Measurements from ENCODE around the gene LAPTM5. TPM values are rescaled to one million over a fixed set of nuclear protein-coding genes. Genes with fewer than 3 reads are reported as not detected.

Gene LAPTM5
- total and polyA plus RNA-seq, 2 of the 8 experiments (the other 6 are each of a cell fraction or from before 2014, with no cell fraction given), result 0.37 to 1.4 TPM

- H2BK12ac ChIP-seq (ENCODE audit: low read depth, low read length), result no peak overlapping the region
- H2AK5ac ChIP-seq (ENCODE audit: low read depth, low read length), result no peak overlapping the region
- H2AFZ ChIP-seq (ENCODE audit: low read length), result no peak overlapping the region
- TF ChIP-seq GTF2F1 (IDR thresholded peaks at IDR 0.05; ENCODE audit: borderline replicate concordance, low read depth, low read length) (no peak), EGR1 (IDR thresholded peaks at IDR 0.05; ENCODE audit: borderline replicate concordance, low read depth, low read length) (no peak), SP2 (IDR thresholded peaks at IDR 0.05; ENCODE audit: low read length) (no peak), ATF3 (IDR thresholded peaks at IDR 0.05; ENCODE audit: insufficient read depth, low read depth, low read length) (no peak), SUZ12 (IDR thresholded peaks at IDR 0.05; ENCODE audit: low read length) (no peak), YY1 (IDR thresholded peaks at IDR 0.05; ENCODE audit: low read depth, low read length) (no peak), ASH2L (IDR thresholded peaks at IDR 0.05; ENCODE audit: low read length) (no peak), TCF12 (IDR thresholded peaks at IDR 0.05; ENCODE audit: low read depth, low read length) (no peak)
- no peak overlapping the region for H3K23ac ChIP-seq (ENCODE audit: insufficient read length)
- H4K8ac ChIP-seq (ENCODE audit: extremely low read depth, insufficient read depth, low read length), result no peak overlapping the region
- H4K91ac ChIP-seq (replicated peaks; ENCODE audit: insufficient read length, low read length), result no peak overlapping the region
- ChIA-PET POLR2A (ENCODE audit: partially characterized antibody) (interaction anchor here (1.1 kb wide), 1 partner anchor 16 kb away, joined by 3 read pairs; no protein-coding TSS in a partner anchor), CTCF (ENCODE audit: partially characterized antibody) (interaction anchor here (0.6 to 38.1 kb wide), 7 partner anchors 5 to 126 kb away, joined by 3 to 1519 read pairs (median 8); partner anchors contain the start of gene SDC3)
- 86% methylated on average over 5 of the region's 5 CpGs; no CpG with 5 or more reads in 1 of the 2 experiments for WGBS, 2 experiments (ENCODE audit: extremely low coverage in 1 of 2, insufficient coverage in 1 of 2, insufficient read length in 1 of 2, insufficient replicate concordance in 2 of 2, low coverage in 1 of 2, low lambda C conversion rate in 2 of 2, missing lambda C conversion rate in 1 of 2)
- H2BK120ac ChIP-seq (replicated peaks; ENCODE audit: low read depth, low read length), result no peak overlapping the region
- no peak overlapping the region for H3K18ac ChIP-seq (ENCODE audit: extremely low read depth, low read length)
- H3K9me3 ChIP-seq (ENCODE audit: insufficient read depth in 2 of 2, low read depth in 1 of 2, low read length in 1 of 2), result no peaks in the 10 kb centered on the region
- H2BK15ac ChIP-seq (ENCODE audit: low read length), result no peak overlapping the region
- peaks cover 0 to 1% (median 0%) of the 10 kb centered on the region in 4 experiments; a peak in 1 of 7 replicates for H3K27me3 ChIP-seq (replicated peaks in 1 of 4; ENCODE audit: control insufficient read depth in 3 of 4, extremely low read depth in 1 of 4, insufficient read depth in 3 of 4, low read length in 3 of 4)
- no peak overlapping the region for H3K56ac ChIP-seq (replicated peaks; ENCODE audit: insufficient read length, low read depth, low read length)
- no peak overlapping the region for H3K27ac ChIP-seq (ENCODE audit: low read depth, low read length)
- H3K9ac ChIP-seq (replicated peaks in 1 of 4; ENCODE audit: extremely low read depth in 1 of 4, low read depth in 3 of 4, low read length in 3 of 4), result no peak overlapping the region
- DNase-seq (ENCODE audit: low read depth in 1 of 2, low spot score in 2 of 2) (no peak), FAIRE-seq (no peak)
- H3K14ac ChIP-seq (ENCODE audit: insufficient read length), result no peak overlapping the region
- no peak overlapping the region for H3K4me2 ChIP-seq (ENCODE audit: insufficient read depth in 1 of 2, low read depth in 2 of 2, low read length in 2 of 2)
- no peak overlapping the region for H4K5ac ChIP-seq (ENCODE audit: insufficient read length, low read depth, low read length)
- H3K4ac ChIP-seq (replicated peaks; ENCODE audit: insufficient read length, low read depth, low read length), result no peak overlapping the region
- H3K79me2 ChIP-seq (ENCODE audit: control insufficient read depth in 1 of 2, insufficient read depth in 2 of 2, low read length in 2 of 2), result no peaks in the 10 kb centered on the region
- no peaks in the 10 kb centered on the region for H3K23me2 ChIP-seq (ENCODE audit: low read depth, low read length)
- H3K4me3 ChIP-seq (ENCODE audit: extremely low read depth in 1 of 4, insufficient read depth in 2 of 4, low read depth in 3 of 4, low read length in 4 of 4), result no peak overlapping the region
- H3K79me1 ChIP-seq (ENCODE audit: low read depth, low read length), result no peaks in the 10 kb centered on the region
- H4K20me1 ChIP-seq (replicated peaks in 1 of 2; ENCODE audit: control insufficient read depth in 1 of 2, insufficient read depth in 2 of 2, low read length in 2 of 2), result no peaks in the 10 kb centered on the region
- no peaks in the 10 kb centered on the region; a peak in 2 of 7 replicates for H3K4me1 ChIP-seq (replicated peaks in 1 of 4; ENCODE audit: control insufficient read depth in 3 of 4, insufficient read depth in 4 of 4, low read length in 3 of 4)
- H3K36me3 ChIP-seq (ENCODE audit: control insufficient read depth in 2 of 4, insufficient read depth in 4 of 4, low read length in 3 of 4), result no peaks in the 10 kb centered on the region
- H2BK20ac ChIP-seq (ENCODE audit: low read length), result no peak overlapping the region
- no peak overlapping the region for H2BK5ac ChIP-seq (ENCODE audit: low read depth, low read length)
Measured at GRCh38 chr1:30795026-30795425, 37.5 kb upstream of the LAPTM5 start.
